Cardiac muscle cell (in vitro differentiated cells and primary cell): ENCODE data around the gene GRK5. TPM values are rescaled to one million over a fixed set of nuclear protein-coding genes. Genes with fewer than 3 reads are reported as not detected.

Experiments used
- DNase-seq, 2 donors: peaks; one replicate each; pipeline versions ENCODE4 v3.0.0 to v3.0.0-alpha.2; 2010 to 2017; ENCODE audit warnings: low read depth in 1 of 2, low spot score in 1 of 2
- H3K27ac ChIP-seq: fragments of 200-600 bp; sonication (generic); 2 replicates; pipeline ENCODE4 v1.5.1; 2016
- H3K27me3 ChIP-seq: fragments of 200-600 bp; sonication (generic); 2 replicates; pipeline ENCODE4 v1.6.0; 2016; ENCODE audit warnings: control low read depth
- H3K36me3 ChIP-seq: fragments of 200-600 bp; sonication (generic); 2 replicates; pipeline ENCODE4 v1.5.1; 2016; ENCODE audit warnings: control low read depth
- H3K4me1 ChIP-seq: fragments of 200-600 bp; sonication (generic); 2 replicates; pipeline ENCODE4 v1.8.1; 2017; ENCODE audit warnings: low read depth, mild to moderate bottlenecking, mixed run types
- H3K4me3 ChIP-seq: fragments of 200-600 bp; sonication (generic); 2 replicates; pipeline ENCODE4 v1.5.1; 2016; ENCODE audit warnings: mild to moderate bottlenecking
- H3K9me3 ChIP-seq: fragments of 200-600 bp; sonication (generic); 2 replicates; pipeline ENCODE4 v1.5.1; 2017; ENCODE audit warnings: low read depth, mild to moderate bottlenecking, control low read depth
- polyA plus RNA-seq: library from polyadenylated mRNA; unstranded; fragments of >200 nt; fragmentation: Nextera tagmentation; extraction: Ambion mirVana; gene quantifications from 2 replicates; pipeline ENCODE4 v1.2.1, GENCODE V29; 2016
- total RNA-seq: library from RNA; depleted of rRNA; stranded (reverse); fragments of >200 nt; gene quantifications from 2 replicates; pipeline ENCODE4 v1.2.3, GENCODE V29; 2016
- TF ChIP-seq, protein P1 (sequence below): IDR thresholded peaks from 2 replicates; pipeline ENCODE4 v1.5.1; 2012; ENCODE audit warnings: low read depth, mild to moderate bottlenecking, low read length

The GRK5 gene
- total and polyA plus RNA-seq, 2 experiments from 2014 or later: 3.5 to 18.3 TPM

DNA sequence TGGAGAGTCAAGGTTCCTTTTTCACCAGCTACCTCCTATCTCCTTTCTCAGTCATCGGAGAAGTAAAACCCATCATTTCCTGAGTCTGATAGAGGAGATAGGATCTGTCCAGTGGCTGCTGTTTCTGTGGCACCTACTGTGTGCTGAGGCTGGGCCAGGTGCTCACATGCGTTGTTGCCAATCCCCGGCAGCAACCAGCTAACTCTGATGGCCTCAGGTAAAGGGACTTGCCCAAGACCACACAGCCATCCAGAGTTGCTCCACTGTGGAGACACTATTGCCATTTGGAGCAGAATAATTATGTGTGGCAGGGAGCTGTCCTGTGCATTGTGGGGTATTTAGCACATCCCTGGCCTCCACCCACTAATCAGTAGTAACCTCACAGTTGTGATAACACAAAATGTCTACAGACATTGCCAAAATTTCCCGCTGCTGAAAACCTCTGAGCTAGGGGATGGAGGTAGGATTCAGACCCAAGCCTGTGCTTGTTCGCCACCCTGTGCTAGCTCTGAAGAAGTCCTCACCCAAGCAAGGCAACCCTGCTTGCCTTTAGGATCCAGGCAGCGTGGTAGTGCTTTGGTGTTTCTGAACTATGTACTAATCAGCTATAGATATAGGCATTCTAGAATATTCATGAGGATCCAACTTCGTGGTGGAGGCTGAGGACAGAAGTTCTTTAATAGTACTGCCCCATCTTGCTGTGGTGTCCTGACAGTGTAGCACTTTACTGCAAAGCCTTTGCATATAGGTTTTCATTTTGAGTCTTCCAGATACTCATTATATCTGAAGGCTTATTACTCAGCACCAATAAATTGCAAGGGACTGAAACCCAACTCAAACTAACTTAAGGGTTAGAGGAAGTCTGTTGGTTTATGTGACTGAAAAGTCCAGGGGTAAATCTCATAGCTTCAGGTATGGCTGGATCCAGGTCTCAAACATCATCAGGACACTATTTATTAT is 164.6 kb downstream of the GRK5 start:
- no peak overlapping the region for H3K27ac ChIP-seq
- no peaks in the 10 kb centered on the region for H3K9me3 ChIP-seq
- H3K4me3 ChIP-seq: no peak overlapping the region
- H3K27me3 ChIP-seq: no peaks in the 10 kb centered on the region
- peaks cover 2% of the 10 kb centered on the region for H3K4me1 ChIP-seq
- peak in 1 of 2 donors; percentile 27 for DNase-seq
- TF ChIP-seq, protein P1, sequence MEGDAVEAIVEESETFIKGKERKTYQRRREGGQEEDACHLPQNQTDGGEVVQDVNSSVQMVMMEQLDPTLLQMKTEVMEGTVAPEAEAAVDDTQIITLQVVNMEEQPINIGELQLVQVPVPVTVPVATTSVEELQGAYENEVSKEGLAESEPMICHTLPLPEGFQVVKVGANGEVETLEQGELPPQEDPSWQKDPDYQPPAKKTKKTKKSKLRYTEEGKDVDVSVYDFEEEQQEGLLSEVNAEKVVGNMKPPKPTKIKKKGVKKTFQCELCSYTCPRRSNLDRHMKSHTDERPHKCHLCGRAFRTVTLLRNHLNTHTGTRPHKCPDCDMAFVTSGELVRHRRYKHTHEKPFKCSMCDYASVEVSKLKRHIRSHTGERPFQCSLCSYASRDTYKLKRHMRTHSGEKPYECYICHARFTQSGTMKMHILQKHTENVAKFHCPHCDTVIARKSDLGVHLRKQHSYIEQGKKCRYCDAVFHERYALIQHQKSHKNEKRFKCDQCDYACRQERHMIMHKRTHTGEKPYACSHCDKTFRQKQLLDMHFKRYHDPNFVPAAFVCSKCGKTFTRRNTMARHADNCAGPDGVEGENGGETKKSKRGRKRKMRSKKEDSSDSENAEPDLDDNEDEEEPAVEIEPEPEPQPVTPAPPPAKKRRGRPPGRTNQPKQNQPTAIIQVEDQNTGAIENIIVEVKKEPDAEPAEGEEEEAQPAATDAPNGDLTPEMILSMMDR: no peak
- H3K36me3 ChIP-seq: no peaks in the 10 kb centered on the region

DNA sequence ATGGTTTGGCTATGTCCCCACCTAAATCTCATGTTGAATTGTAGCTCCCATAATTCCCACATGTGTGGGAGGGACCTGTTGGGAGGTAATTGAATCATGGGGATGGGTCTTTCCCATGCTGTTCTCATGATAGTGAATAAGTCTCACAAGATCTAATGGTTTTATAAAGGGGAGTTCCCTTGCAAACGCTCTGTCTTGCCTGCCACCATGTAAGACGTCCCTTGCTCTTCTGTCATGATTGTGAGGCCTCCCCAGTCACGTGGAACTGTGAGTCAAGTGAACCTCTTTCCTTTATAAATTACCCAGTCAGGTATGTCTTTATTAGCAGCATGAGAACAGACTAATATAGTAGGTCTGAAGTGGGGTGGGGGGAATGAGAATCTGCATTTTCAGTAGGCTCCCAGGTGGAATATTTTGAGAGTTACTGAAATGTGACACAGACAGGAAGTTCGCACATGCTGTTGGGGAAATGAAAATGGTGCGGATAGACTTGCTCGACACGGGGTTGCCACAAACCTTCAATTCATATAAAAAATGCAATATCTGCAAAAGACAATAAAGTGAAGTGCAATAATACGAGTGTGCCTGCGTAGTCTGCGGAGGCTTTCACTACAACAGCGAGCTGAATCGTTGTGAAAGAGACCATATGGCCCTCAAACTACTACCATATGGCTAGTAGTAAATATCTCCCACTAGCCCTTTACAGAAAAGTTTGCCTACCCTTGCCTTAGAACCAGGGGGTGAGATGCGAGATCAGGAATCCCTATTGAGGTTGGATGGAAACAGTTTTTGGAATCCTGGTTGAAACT is 166.1 kb downstream of the GRK5 start:
- TF ChIP-seq, protein P1: no peak
- no peak overlapping the region for H3K27ac ChIP-seq
- no peaks in the 10 kb centered on the region for H3K27me3 ChIP-seq
- peaks cover 2% of the 10 kb centered on the region for H3K4me1 ChIP-seq
- no peaks in the 10 kb centered on the region for H3K9me3 ChIP-seq
- no peak for DNase-seq
- H3K36me3 ChIP-seq: no peaks in the 10 kb centered on the region
- H3K4me3 ChIP-seq: no peak overlapping the region

DNA sequence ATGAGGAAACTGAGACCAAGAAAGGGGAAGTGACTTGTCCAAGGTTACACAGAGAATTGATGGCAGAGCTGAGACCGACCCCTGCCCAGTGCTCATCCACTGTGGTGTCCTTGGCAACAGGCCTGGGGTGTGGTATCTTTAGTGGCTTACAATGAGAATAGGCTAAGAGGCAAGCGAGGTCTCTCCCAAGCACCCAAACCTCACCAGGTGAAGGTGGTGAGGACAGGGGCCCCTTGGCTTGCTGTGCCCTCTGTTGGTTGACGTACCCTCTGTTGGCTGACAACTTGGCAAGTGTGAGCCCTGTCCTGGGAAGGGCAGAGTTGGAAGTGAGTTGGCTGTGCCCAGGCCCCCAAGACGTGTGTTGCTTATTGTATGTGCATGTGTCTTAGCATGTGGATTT is 166.9 kb downstream of the GRK5 start:
- TF ChIP-seq, protein P1: no peak
- no peaks in the 10 kb centered on the region for H3K36me3 ChIP-seq
- no peak overlapping the region for H3K4me3 ChIP-seq
- H3K9me3 ChIP-seq: no peaks in the 10 kb centered on the region
- no peak overlapping the region for H3K27ac ChIP-seq
- H3K27me3 ChIP-seq: no peaks in the 10 kb centered on the region
- no peak for DNase-seq
- peaks cover under 1% of the 10 kb centered on the region for H3K4me1 ChIP-seq

DNA sequence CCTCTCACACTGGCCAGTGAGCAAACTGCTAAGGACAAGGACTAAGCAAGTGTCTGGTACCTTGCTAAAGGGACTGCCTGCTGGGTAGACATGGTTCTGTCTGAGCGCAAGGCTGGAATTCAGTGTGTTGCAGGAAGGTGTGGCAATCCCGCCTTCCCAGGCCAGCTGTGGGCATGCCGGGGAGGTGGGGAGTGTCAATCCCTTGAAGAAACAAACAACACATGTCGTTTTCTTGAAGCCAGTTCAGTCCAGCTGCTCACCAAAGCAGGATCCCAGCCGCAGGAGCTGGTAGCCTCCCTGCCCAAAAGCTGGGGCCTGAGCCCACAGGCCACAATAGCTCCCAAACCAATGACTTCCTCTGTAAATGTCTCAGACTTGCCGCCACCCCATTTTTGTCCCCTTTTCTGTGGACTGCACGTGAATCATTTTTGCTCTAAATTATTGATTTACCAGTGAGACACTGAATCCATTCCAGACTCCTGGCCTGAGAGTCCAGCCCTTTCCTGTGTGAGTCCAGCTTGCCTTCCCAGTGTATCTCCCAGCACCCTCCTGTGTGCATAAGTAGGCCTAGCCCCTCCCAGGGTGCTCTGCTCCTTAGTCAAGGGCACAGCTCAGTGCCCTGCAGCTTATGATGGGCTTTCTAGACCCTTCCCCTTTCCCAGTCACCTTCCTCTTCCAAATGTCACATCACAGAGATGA is 168.4 kb downstream of the GRK5 start:
- Histone ChIP-seq H3K36me3 (no peaks in the 10 kb centered on the region), H3K4me1 (no peaks in the 10 kb centered on the region), H3K27me3 (no peaks in the 10 kb centered on the region), H3K9me3 (no peaks in the 10 kb centered on the region), H3K27ac (no peak overlapping the region), H3K4me3 (no peak overlapping the region)
- DNase-seq: peak in 1 of 2 donors; percentile 55
- TF ChIP-seq, protein P1: no peak

DNA sequence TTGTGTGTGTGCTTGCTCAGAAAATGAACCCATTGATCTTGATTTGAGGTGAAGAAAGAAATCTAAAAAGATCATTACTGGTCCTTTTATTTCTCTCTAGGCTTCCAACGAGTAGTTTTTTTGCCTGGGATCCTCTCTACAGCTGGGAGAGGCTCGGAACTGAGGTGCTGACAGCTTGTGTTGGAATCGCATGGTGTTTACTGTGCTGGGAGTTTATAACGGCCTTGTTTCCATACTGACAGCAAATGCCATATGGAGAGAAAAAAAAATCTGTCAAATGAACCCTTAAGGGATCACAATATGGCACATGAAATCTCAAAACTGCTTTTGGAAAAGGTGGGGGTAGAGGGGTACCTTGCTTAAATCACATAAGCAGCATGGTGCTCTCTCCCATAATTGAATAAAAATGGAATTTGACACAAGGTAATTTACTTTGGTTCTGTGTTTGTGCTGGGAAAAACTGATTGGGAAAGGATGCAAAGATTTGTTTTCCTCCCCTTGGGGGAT is 170.1 kb downstream of the GRK5 start:
- Histone ChIP-seq H3K27me3 (no peaks in the 10 kb centered on the region), H3K36me3 (no peaks in the 10 kb centered on the region), H3K9me3 (no peaks in the 10 kb centered on the region), H3K4me1 (no peaks in the 10 kb centered on the region), H3K27ac (no peak overlapping the region), H3K4me3 (no peak overlapping the region)
- TF ChIP-seq, protein P1: no peak
- DNase-seq: peak in 1 of 2 donors; percentile 28
